HG03097 (cell line): ENCODE measurements around the gene RPL36.
A peak's percentile ranks its signal among the peaks of the same experiment; 100 is the strongest.

Source experiments
- ATAC-seq: cut with Tn5 transposase; IDR thresholded peaks from one replicate; pipeline ENCODE4 v1.9.1; 2021; ENCODE audit not compliant: unreplicated experiment, low FRiP score

Gene RPL36

DNA sequence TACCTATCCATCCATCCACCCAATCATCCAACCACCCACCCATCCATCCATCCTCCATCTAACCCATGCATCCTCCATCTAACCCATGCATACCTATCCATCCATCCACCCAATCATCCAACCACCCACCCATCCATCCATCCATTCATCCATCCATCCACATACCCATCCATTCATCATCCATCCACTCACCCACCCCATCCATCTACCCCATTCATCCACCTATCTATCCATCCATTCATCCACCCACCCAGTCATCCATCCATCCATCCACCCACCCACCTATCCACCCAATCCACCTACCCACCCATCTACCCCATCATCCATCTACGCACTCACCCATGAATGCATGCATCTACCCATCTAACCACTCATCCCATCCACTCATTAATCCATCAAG lies 16.3 kb upstream of the RPL36 start:
- ATAC-seq: no peak

DNA sequence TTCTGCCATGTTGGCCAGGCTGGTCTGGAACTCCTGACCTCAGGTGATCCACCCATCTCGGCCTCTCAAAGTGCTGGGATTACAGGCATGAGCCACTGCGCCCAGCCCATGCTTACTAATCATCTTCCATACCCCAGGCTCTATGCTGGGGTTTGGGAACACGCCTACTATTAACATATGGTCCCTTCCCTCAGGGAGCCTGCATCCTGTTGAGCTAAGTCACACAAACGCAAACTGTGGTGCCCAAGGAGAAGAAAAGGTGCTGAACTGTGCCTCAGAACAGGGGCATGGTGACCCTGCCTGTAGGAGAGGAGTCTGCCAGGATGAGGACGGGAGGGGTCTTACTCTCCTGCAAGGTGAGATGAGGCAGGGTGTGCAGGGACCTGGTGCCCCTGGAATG lies 15.4 kb upstream of the RPL36 start:
- no peak for ATAC-seq

DNA sequence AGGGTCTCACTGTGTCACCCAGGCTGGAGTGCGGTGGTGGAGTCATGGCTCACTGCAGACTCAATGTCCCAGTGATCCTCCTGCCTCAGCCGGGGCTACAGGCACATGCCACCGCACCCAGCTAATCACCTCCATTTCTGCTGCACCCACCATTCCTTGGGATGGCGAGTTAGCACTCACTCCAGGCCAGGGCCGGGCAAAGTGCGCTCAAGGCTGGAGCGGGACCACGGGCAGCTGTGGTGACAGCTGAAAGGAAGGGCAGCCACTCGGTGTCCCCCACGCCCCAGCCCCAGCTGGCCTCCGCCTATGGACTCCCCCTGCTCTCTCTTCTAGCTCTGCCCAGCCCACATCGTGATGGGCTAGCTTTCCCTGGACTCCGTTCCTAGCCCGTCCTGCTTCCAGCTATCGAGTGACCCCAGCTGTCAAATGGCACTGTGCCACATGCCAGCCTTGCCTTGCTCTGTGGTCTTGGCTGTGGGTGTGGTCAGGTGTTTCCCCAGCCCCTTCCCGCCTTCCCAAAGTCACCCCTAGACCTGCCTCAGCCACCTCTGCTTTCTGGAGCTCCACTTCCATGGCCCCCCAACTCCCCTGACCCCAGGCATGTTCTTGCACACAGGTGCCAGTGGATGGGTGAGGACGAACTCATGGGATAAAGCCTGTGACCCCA lies 13.9 kb upstream of the RPL36 start:
- ATAC-seq: no peak

DNA sequence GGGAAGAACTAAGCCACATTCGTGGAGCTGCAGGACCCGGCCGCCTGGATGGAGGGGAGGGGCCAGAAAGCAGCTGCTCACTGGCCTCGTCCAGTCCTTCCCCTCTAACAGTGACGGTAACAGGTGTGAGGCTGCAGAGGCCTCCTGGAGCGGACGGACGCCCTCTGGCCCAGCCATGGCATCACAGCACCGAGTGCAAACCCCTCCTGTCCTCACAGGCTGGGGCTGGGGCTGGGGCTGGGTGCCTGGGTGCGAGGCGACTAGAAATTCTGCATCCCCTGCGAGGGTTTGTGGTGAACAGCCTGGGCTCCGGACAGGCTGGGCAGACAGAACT lies 13.4 kb upstream of the RPL36 start:
- no peak for ATAC-seq

DNA sequence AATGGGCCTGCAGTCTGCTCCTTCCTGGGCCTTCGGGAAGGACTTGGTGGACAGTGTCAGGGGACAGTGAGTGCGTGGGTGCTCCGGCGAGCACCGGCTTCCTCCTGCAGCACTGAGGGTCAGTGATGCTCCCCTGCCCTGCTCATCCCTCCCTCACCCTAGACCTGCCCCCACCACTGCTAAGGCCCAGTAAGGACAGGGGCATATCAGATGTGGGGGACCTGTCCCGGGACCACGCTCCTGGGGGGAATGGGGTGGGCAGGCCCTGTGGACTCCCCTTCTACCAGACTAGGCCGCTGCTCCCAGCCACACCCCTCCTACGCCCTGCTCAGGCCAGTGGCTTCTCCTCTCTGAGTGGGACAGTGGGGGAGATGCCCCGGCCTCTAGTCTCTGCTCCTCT lies 13.0 kb upstream of the RPL36 start:
- ATAC-seq: no peak

DNA sequence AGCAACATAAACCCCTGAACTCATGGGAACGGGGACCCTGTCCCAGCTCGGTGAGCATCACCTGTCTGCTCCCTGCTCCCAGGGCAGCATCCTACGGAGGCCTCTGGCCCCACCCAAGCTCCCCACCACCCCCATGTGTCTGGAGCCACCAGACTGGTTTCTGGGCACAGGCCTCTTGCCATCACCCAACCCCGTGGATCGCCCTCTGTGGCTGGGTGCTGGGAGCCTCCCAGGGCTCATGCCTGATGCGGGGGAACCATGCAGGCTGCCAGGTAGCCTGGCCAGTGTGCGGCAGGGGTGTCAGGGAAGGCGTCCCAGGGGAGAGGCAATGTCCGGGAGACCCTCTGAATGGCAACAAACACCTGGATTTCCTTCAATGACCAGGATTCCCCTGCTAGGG lies 12.5 kb upstream of the RPL36 start:
- ATAC-seq: no peak

DNA sequence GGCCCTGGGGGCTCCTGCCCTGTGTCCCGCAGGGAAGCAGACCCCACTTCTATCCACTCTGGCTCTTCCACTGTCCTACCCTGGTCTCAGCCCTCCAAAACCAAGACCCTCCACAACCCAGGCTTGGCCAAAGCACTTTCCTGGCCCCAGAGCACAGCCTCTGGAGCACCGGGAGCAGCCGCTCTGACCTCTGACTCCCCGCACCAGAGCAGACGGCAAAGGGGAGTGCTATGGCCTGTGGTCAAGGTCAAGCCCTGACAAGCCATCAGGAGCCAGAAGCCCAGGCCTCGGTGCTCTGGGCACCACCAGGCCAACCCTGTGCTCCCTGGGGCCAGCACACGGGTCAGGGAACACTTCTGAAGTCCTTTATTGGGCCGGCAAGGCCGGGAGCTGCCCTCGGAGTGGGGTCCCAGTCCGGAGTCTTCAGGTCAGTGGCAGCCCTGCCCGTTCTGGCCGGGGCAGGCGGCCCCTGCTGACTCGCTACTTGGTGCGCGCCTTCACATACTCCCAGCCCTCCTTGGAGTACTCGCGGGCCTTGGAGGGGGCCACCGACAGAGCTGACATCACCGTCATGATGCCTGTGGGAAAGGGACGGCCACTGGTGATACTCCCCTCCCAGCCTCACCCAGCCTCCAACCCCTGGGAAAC lies 11.9 kb upstream of the RPL36 start:
- ATAC-seq: no peak

DNA sequence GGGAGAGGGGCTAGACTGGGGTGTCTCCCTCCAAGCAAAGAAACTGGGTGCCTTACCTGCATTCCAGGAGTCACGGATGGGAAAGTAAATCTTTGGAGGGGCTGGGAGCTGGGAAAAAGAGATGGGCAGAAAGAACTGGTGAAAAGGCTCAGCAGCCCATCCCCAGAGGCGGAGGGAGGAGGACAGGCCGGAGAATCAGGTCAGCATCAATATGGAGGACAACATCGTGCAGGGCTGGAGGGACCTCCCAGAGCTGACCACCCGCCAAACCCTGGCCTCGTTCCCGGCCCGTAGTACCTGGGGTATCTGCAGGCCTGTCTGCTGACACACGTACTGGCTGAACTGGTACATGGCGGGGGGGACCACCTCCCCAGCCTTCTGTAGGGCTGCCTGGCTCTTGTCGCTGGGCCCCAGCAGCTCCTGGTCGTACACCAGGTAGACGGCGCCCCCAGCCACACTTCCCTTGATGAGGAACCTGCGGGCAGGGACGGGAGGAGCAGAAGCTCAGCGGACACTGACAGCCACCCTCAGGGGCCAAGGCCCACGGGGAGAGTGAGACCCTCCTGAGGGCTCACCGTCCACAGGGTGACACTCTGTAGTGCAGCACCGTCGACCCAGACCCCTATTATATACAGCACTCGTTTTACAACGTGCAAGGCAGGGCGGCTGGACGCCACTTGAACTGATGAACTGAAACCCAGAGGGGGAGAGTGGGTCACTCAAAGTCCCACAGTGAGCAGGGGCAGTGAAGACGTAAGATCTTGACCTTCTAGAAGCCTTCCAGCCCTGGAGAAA lies 10.6 kb upstream of the RPL36 start:
- ATAC-seq: no peak

DNA sequence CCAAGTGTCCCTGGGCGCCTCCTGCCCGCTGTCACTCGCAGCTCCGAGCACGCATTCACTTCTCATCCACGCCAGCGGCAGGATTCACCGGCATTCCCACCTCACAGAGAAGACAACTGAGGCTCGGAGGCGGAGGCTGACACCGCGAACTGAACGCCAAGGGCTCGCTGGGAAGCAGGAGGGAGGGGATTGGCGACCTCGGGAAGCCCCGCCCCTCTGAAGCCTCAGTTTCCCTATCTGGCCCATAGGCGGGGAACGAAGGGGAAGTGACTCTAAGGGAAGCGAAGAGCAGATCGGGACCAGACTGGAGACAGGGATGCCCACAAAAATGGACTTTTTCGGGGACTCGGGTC lies 10.0 kb upstream of the RPL36 start:
- no peak for ATAC-seq

DNA sequence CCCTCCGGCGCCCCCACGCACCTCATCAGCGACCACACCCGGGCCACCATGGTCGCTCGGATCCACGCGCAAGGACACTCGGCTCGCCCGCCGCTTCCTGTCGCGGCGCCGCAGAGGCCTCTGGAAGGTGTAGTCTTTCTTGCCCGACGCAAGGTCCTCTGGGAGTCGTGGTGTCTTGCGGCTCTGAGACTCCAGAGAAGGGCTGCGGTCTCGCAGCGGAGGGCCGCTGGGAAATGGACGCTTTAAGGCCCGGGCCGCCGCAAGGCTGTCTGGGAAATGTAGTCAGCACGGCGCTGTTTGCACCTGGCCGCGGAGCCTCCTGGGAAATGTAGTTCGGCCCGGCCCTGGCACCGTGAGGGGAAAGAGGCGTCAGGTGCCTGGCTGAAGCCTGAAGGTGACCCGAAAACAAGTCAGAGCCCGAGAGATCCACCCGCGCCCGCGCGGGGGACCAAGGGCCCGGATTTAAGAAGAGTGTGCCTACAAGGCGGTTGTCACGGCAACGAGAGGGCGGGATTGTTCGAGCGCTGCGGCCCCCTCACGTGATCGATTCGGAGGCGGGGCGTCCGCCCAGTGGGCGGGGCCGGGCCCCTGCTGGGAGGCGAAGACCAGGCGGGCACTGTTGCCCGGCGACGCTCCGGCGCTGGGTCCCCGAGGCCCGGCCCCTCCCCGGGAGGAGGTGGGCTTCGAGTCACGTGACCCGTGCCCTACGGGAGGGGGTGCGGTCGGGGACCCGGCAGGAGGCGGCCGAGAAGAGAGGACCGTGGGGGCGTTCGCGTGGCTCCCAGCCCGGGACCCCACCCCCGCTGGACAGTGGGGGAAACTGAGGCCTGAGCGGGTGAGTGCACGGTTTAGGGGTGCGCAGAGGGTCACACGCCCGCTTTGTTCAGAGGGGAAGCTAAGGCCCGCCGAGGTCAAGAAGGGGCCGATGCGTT lies 9.4 kb upstream of the RPL36 start, which contains the start of the genes HSD11B1L and MICOS13:
TSS of gene HSD11B1L (plus strand) at position 591 of the 932 bp plus-strand sequence. CDS start 3,806 bp downstream, outside the sequence.
TSS of gene MICOS13 (minus strand) at position 80 of the 932 bp plus-strand sequence. CDS start at position 50, 30 bp downstream.
- ATAC-seq: peak; percentile 79

DNA sequence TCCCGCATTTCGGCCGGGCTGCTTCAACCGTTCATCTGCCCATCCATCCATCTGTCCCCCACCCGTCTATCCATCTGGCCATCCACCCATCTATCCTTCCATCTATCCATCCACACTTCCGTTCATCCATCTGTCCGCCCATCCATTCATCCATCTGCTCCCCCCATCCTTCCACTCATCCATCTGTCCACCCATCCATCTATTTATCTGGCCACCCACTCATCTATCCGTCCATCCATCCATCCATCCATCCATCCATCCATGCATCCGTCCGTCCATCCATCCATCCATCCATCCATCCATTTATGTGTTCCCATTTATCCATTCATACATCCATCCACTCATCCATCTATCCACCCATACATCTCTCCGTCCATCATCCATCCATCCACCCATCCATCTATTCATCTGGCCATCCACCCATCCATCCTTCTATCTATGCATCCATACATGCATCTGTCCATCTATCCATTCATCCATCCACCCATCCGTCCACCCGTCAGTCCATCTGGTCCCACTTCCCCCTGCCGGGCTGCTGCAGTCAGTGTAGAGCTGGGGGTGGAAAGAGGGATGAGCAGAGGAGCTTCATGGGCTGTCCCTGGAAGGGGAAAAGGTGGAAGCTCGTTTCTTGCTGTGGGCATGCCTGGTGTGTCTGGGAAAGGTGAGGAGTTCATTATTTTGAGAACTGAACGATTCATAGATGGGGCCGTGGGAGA lies 8.5 kb upstream of the RPL36 start:
- ATAC-seq: no peak

DNA sequence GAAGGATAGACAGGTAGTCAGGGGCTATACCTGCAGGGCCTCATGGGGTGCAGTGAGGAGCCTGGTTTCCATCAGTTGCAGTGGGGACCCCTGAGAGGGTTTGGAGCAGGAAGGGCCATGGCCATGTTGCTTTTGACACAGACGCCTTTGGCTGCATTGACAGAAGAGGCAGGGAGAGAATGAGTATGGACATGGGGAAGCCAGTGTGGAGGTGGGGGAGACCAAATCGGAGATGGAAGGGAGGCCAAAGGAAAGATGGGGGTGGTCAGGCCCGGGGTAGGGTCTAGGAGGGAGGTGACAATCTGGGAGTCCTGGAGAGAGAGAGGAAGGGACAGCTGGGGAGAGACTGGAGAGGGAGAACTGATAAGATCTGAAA lies 8.0 kb upstream of the RPL36 start:
- no peak for ATAC-seq

DNA sequence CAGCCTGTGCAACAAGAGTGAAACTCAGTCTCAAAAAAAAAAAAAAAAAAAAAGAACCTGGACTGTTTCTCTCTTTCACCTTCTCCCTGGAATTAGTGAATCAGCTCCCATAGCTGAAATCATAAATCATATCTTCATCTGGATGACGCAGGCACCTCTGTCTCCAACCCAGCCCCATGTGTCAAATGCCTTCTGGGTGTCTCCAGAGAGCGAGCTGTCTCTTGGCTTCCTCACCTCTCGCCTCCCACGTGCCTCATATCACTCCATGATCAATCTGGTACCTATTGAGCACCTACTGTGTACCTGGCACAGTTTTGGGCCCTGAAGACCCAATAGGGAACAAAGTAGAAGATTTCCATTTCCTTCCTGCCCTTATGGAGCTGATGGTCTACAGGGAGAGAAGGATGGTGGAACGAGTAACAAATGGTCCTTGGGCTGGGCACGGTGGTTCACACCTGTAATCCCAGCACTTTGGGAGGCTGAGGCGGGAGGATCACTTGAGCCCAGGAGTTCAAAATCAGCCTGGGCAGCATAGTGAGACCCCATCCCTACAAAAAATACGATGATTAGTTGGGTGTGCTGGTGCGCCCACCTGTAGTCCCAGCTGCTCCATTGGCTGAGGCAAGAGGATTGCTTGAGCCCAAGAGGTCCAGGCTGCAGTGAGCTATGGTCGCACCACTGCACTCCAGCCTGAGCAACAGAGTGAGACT lies 6.8 kb upstream of the RPL36 start:
- no peak for ATAC-seq

DNA sequence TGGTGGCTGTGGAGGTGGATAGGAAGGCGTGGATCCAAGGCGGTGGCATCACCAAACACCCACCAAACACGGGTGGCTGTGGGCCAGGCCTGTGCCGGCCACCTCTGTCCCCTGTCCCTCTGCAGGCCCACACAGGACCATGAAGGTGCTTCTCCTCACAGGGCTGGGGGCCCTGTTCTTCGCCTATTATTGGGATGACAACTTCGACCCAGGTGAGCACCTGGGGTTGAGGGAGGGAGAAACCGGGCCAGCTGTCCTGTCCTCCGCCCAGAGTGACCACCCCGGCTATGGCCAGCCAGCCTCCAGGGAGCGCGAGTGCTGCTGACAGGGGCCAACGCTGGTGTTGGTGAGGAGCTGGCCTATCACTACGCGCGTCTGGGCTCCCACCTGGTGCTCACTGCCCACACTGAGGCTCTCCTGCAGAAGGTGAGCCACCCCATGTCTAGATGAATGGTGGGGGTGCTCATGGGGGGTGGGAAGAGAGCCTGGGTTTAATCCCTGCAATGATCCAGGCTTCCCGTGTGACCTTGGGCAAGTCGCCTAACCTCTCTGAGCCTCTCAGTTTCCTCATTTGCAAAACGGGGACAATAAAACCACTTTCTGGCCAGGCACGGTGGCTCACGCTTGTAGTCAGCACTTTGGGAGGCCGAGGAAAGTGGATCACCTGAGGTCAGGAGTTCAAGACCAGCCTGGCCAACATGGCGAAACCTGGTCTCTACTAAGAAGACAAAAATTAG lies 5.2 kb upstream of the RPL36 start:
- no peak for ATAC-seq

DNA sequence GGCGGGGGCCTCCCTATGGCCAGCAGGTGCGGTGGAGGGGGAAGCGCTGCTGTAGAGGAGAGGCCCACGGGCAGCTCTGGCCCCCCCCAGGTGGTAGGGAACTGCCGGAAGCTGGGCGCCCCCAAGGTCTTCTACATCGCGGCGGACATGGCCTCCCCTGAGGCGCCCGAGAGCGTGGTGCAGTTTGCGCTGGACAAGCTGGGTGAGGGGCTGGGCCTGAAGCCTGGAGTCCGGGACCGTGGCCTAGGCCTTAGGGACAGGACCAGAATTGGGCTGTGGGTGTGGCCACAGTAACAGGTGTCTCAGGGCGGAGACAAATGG lies 3.8 kb upstream of the RPL36 start:
- no peak for ATAC-seq

DNA sequence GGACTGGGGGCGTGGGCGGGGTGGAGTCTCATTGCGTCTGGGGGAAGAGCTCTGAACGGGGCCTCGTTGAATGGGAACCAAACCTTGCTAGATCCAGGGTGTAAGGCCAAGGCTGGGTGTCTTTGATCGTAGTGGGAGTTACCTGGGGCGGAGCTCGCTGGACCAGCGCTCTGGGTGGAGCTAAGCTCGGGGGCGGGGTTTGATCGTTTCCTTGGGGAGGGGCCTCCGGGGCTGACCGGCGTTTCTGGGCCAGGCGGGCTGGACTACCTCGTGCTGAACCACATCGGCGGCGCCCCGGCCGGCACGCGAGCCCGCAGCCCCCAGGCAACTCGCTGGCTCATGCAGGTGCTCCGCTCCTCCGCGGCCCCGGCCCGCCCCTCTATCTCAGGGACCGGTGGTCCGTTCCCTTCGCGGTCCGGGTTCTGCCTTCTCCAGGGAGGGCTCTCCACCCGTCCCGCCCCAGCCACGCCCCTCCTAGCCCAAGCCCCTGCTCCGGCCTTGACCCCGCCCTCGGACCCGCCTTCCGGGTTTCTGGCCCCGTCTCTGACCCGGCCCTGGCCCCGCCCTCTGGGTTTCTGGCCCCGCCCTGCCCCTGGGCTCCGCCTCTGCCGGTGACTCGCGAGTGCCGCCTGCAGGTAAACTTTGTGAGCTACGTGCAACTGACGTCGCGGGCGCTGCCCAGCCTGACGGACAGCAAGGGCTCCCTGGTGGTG lies 3.3 kb upstream of the RPL36 start:
- ATAC-seq: peak; percentile 41

DNA sequence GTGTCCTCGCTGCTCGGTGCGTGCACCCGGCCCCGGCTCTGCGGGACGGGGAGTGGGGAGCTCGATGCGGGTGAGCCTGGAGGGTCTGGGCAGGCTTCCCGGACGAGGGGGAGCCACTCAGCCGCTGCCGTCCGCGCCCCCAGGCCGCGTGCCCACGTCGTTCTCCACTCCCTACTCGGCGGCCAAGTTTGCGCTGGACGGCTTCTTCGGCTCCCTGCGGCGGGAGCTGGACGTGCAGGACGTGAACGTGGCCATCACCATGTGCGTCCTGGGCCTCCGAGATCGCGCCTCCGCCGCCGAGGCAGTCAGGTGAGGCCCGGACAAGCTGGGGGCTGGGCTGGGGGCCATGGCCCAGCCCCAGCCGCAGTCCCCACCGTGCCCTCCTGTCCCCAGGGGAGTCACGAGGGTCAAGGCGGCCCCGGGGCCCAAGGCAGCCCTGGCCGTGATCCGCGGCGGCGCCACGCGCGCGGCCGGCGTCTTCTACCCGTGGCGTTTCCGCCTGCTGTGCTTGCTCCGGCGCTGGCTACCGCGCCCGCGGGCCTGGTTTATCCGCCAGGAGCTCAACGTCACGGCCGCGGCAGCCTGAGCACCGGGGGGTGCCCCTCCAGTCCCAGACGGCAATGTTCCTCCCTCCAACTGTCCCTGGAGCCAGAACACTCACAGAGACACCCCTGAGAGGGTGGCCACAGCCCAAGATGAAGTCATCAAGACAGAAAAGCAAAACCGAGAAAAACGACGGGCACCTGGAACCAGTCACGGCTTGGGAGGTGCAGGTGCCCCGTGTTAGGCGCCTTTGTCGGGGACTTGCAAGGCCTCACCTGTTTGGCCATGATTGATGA lies 2.5 kb upstream of the RPL36 start:
- ATAC-seq: no peak
